GM18498 (cell line): Measurements from ENCODE around the gene POLR1G.
"Not testable (repeated sequence)": the region's sequence is repeated elsewhere in the genome, so short reads cannot be mapped to it uniquely, and the experiment has no call there.

ENCODE experiments used
- ATAC-seq: cut with Tn5 transposase; IDR thresholded peaks from one replicate; pipeline ENCODE4 v1.9.1; 2021; ENCODE audit warnings: mild to moderate bottlenecking, moderate library complexity; ENCODE audit not compliant: unreplicated experiment

POLR1G gene

GRCh38 chr19:45419895-45420294 lies 13.5 kb downstream of the POLR1G start:
- no peak for ATAC-seq

GRCh38 chr19:45420356-45420755 lies 13.9 kb downstream of the POLR1G start:
- no peak for ATAC-seq

- no peak for ATAC-seq
Measured at GRCh38 chr19:45420871-45421270, 14.4 kb downstream of the POLR1G start.

- ATAC-seq = no peak
Measured at GRCh38 chr19:45421947-45422498, 15.6 kb downstream of the POLR1G start.

- ATAC-seq = no peak
Measured at GRCh38 chr19:45423033-45423588, 16.7 kb downstream of the POLR1G start.

- peak; percentile 70 for ATAC-seq
Measured at GRCh38 chr19:45423589-45424190, 17.2 kb downstream of the POLR1G start, which contains the start of gene ERCC1. Gene ERCC1, minus strand, starts transcription at chr19:45423917. Its CDS starts 543 bp downstream, at chr19:45423374.

GRCh38 chr19:45424191-45425058 lies 18.0 kb downstream of the POLR1G start:
- no peak for ATAC-seq

GRCh38 chr19:45428384-45429231 lies 22.2 kb downstream of the POLR1G start:
- no peak for ATAC-seq

- ATAC-seq = not testable (repeated sequence)
Measured at GRCh38 chr19:45429896-45430295, 23.5 kb downstream of the POLR1G start.

GRCh38 chr19:45431008-45431407 lies 24.6 kb downstream of the POLR1G start:
- not testable (repeated sequence) for ATAC-seq

GRCh38 chr19:45432543-45432942 lies 26.1 kb downstream of the POLR1G start:
- not testable (repeated sequence) for ATAC-seq

- ATAC-seq = no peak
Measured at GRCh38 chr19:45437328-45437727, 30.9 kb downstream of the POLR1G start.

GRCh38 chr19:45439190-45439568 lies 32.7 kb downstream of the POLR1G start:
- no peak for ATAC-seq

- ATAC-seq = peak; percentile 60
Measured at GRCh38 chr19:45439569-45440258, 33.3 kb downstream of the POLR1G start.

GRCh38 chr19:45440259-45440638 lies 33.8 kb downstream of the POLR1G start:
- no peak for ATAC-seq

- ATAC-seq = no peak
Measured at GRCh38 chr19:45440873-45441654, 34.6 kb downstream of the POLR1G start.

GRCh38 chr19:45442408-45442777 lies 35.9 kb downstream of the POLR1G start:
- ATAC-seq = no peak

- no peak for ATAC-seq
Measured at GRCh38 chr19:45442778-45443461, 36.5 kb downstream of the POLR1G start.
